Suppressor macrophage (primary cell): Measurements from ENCODE around the gene KIF3A.

Source experiments
- DNase-seq, 4 experiments: peaks; one replicate each; pipeline ENCODE4 v3.0.0-alpha.2; 2020 to 2022
- total RNA-seq, 17 experiments: gene quantifications; one replicate each; lab custom pipeline; 2026; ENCODE audit warnings: mixed read lengths in 6 of 17, inconsistent platforms in 3 of 17; lab: John Stamatoyannopoulos, UW

Gene KIF3A
- total RNA-seq, result 2.8 to 13.1 (median 7.3) reads per million in 17 experiments

- peak; percentile 98 to 100 (median 99) for DNase-seq
These were observed at the start of gene KIF3A for GRCh38 chr5:132736853-132737833. TSS of gene KIF3A (minus strand) at chr5:132737546. CDS start at chr5:132737419, 127 bp downstream.

DNA sequence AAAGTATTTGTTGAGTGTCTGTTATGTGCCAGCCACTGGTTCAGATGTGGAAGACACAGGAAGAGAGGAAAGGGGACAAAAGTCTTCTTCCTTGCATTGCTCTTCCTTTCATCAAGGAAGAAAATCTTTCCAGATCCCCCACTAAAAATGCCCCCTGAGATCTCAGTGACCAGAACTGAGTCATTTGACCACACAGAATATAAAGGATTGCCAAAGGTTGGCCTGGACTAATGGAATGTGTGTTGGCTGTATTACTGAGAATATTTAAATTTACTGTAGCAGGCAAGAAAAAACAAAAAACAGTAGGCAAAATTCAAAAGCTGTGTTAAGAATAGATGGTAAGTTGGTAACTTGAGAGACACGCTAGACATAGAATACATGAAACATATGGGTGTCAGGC, 49.7 kb upstream of the KIF3A start:
- DNase-seq, result no peak

GRCh38 chr5:132785864-132786263, 48.5 kb upstream of the KIF3A start:
- DNase-seq, result no peak

- DNase-seq, result no peak
These were observed 48.0 kb upstream of the KIF3A start for GRCh38 chr5:132785365-132785764.

DNA sequence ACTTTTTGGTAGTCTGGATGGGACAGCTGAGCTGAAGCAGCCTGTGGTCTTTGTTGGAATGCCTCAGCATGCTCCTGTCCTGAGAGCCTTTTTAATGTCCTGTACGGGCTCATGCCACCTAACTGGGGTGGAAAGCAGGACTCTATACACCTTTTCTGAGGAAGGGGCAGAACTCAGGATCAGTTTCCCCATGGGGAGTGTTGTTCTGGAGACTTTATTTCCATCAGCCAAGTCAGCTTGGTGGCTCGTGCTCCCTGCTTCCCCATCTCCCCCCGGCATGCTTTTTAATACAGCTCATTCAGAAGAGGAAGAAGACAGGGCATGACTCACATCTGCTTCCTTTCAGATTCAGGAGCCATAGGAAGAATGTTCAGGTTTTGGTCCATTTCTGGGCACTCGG, 44.8 kb upstream of the KIF3A start:
- peak; percentile 67 to 81 (median 75) for DNase-seq

GRCh38 chr5:132781029-132781428, 43.7 kb upstream of the KIF3A start:
- no peak for DNase-seq

DNA sequence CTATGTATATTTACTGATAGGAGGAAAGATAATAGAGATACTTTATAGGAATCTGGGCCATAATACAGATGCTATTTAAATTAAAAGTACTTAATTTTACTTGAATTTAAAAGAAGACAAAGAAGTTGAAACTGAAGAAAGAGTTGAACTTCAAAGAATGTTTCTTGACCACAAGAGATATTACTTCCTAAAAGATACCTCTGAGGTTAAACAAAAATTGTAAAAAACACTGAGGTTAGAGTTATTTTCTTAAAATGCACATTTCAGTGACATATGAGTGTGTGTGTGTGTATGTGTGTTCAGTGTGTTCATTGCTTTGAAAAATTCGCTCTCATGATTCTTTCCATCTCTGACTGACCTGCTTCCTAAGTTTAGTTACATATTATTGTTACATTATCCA, 43.2 kb upstream of the KIF3A start:
- no peak for DNase-seq

DNA sequence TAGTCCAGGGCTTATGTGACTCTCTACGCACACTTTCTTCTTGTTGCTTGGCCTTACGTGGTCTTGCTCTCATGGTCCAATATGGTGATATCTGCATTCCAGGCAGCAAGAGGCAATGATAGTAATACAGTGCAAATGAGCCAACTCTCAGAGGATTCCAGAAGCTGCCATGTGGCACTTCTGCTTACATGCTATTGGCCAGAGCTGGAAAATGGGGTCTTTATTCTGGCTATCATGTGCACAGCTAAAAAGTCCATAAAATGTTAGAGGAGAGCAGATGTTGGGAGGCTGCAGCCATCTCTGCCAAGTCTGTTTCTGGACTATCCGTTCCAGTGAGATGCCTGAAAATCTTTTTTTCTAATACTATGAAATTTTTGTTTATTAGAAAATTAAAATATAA, 42.6 kb upstream of the KIF3A start:
- DNase-seq, result no peak

- no peak for DNase-seq
These were observed 41.5 kb upstream of the KIF3A start for GRCh38 chr5:132778856-132779255.

DNA sequence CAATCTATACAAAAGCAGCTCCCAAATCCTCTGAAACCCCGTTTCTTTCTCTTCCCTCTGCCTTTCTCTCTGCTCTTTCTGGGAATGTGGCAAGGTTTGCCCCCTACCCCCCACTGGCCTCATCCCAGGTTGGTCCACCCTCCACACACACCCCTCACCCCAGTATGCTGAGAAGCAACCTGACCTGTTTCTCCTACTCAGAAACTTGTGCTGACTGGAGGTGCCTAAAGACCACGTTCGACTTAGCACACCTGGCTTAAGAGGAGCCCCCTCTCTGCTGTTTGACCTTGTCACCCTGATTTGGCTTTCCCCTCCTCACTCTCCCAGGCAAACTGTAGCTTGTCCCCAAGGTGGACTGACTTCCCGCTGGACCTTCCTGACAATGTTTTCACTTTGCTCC, 40.8 kb upstream of the KIF3A start:
- DNase-seq, result no peak

GRCh38 chr5:132777209-132778069, 40.1 kb upstream of the KIF3A start, which contains the start of gene SEPTIN8:
TSS of gene SEPTIN8 (minus strand) at chr5:132777239. CDS start at chr5:132777137, 102 bp downstream.
- peak; percentile 42 to 80 (median 69) for DNase-seq

DNA sequence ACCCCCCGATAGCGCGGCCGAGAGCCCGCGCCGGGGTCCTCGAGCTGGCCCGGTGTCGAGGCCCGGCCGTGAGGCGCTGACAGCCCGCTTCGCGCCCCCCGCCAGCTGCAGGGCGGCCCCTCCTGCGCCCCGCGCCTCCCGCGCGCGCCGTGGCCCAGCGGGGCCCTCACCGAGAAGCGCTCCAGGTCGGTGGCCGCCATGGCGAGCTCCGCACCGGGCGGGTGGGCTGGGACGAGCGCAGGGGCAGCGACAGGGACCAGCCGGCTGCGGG, 39.5 kb upstream of the KIF3A start:
- no peak for DNase-seq

GRCh38 chr5:132776131-132776937, 39.0 kb upstream of the KIF3A start:
- DNase-seq, result no peak

GRCh38 chr5:132775476-132775961, 38.2 kb upstream of the KIF3A start:
- no peak for DNase-seq

- DNase-seq, result no peak
These were observed 37.5 kb upstream of the KIF3A start for GRCh38 chr5:132774896-132775295.

GRCh38 chr5:132774406-132774805, 37.1 kb upstream of the KIF3A start:
- DNase-seq, result no peak

DNA sequence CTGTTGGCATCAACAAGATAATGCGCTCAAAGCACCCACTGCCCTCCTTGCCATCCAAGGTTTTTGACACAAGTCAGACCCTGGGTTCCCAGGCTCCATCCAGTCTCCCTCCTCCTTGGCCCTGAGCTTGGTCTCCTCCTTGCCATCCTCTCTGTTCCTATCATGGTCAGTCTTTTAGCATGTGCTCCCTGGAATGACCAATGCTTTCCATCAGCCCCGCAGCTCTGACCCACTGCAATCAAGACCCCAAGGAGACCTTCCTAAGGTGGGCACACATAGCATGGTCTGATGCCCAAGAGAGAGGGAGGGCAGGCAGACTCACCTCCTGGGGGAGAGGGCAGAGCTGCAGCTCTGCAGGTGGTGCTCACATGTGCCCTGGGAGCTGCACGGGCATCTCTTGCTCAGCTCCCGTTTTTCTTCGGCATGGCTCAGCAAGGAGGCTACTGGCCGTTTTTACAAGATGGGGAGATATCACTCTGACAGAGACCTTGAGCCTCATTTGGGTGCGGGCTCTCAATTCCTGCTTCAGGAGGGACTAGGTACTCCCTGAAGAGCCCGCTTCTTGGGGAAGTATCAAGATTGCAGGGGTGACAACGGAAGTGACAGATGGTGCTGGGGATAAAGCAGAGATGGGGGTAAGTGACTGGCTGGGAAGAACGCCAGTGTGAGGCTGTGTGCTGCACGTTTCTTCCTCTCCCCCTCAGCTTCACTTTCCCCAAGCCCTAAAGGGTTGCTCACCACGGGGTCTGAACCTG, 36.4 kb upstream of the KIF3A start:
- no peak for DNase-seq

DNA sequence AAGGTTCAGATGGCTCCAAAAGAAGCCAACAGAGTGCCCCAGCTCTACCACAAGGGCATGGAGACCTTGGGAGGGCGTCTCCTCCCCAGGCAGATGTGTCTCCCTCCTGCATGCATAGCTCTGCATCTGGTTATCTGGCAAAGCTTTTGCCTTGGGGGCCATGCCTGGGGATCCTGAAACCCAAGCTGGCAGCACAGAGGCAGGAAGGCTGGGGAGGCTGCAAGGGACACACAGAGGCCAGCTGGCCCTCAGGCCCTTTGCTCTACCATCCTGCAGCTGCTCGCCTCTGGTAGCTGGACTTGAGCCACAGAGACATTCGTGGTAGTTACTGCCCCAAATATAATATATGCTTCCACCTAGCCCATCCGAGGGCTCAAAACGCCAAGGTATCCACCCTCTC, 35.8 kb upstream of the KIF3A start:
- no peak for DNase-seq

DNA sequence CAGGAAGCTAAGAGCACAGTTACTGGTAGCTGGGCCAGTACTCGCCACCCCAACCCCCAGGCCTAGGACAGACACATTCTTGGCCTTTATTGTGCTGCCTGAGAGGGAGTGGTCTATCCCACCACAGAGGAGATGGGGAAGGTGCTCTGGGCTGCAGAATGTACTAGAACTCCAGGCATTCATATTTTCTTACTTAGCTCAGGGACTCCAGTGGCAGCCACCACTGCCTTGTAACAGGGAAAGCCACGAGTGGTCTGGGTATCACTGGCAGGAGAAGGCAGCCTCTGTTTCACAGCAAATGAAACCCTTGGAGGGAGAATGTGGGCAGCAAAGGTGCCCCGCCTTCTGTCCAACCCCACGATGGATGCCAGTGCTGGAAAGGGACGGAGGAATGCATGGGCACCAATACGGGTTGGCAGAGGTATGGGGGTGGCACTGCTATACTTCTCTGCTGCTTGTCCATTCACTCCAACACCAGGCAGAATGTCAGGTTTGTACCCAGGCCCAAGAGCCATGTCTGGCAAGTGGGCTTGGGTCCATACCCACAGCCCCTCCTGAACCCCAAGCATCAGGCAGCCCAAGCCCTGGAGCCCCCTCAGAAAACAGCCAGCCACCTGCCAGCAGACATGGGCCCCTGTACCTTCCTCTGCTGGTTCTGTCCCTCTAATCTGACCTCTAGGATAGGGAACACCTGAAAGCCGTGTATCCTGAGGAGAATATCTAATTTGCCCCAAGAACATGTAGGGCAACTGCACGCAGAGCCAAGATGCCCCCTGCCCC, 35.1 kb upstream of the KIF3A start:
- no peak for DNase-seq

- DNase-seq, result no peak
These were observed 34.2 kb upstream of the KIF3A start for GRCh38 chr5:132771503-132771998.
